Endothelial cell of umbilical vein (primary cell): ENCODE results near the gene ALDH5A1. TPM values are rescaled to one million over a fixed set of nuclear protein-coding genes. Genes with fewer than 3 reads are reported as not detected.

Experiments used
- BruUV-seq: library from RNA; stranded (reverse); fragments of 400-500 nt; replicated peaks from 2 replicates; lab custom pipeline; 2021; lab: Mats Ljungman, UMichigan
- CTCF ChIA-PET: fragments of 300-600, 350-600 bp; sonication (Branson Sonifier 250); formaldehyde crosslinking; loops from one replicate; lab custom pipeline; 2021; ENCODE audit warnings: antibody characterized with exemption, inconsistent platforms; lab: Charles Lee
- POLR2A ChIA-PET: fragments of 300-600, 350-600 bp; sonication (Branson Sonifier 250); formaldehyde crosslinking; loops from one replicate; lab custom pipeline; 2021; ENCODE audit warnings: antibody characterized with exemption, inconsistent platforms; lab: Charles Lee
- DNase-seq: peaks from one replicate; pipeline ENCODE4 v3.0.0-alpha.2; 2011; ENCODE audit warnings: low read depth, low spot score
- FAIRE-seq: peaks from 2 replicates; lab custom pipeline; 2011; peaks lifted over from hg19 to GRCh38; lab: Jason Lieb, UNC
- H2AFZ ChIP-seq: 2 replicates; pipeline ENCODE4 v1.6.0; 2012; ENCODE audit warnings: low read depth, low read length, control low read depth, inconsistent platforms
- H3K27ac ChIP-seq: 2 replicates; pipeline ENCODE4 v1.5.1; 2011; ENCODE audit warnings: low read depth, mild to moderate bottlenecking, control low read depth, low read length, moderate library complexity; ENCODE audit not compliant: insufficient read depth
- H3K27me3 ChIP-seq, 2 experiments: 2 replicates each; pipeline versions ENCODE4 v1.6.0 to v1.6.1; 2011; ENCODE audit warnings: low read length in 2 of 2, mixed read lengths in 1 of 2; ENCODE audit not compliant: control insufficient read depth in 2 of 2, insufficient read depth in 2 of 2
- H3K36me3 ChIP-seq, 2 experiments: 2 replicates in 1 of 2; 3 replicates in 1 of 2; pipeline ENCODE4 v1.5.1; 2011; ENCODE audit warnings: low read length in 2 of 2, mild to moderate bottlenecking in 1 of 2, moderate library complexity in 1 of 2; ENCODE audit not compliant: control insufficient read depth in 2 of 2, insufficient read depth in 2 of 2; ENCODE audit errors: extremely low read depth in 1 of 2
- H3K4me1 ChIP-seq: 3 replicates; pipeline ENCODE4 v1.5.1; 2011; ENCODE audit warnings: mild to moderate bottlenecking, low read length; ENCODE audit not compliant: control insufficient read depth, insufficient read depth; ENCODE audit errors: extremely low read depth
- H3K4me2 ChIP-seq: 2 replicates; pipeline ENCODE4 v1.6.1; 2011; ENCODE audit warnings: low read length, control low read depth, mixed read lengths; ENCODE audit not compliant: insufficient read depth
- H3K4me3 ChIP-seq, 3 experiments: fragments of 200-600 bp in 1 of 3; sonication (generic), shearing (Covaris generic) in 1 of 3; replicated peaks in 1 of 3; 2 replicates each; pipeline ENCODE4 v1.5.1; 2011 to 2016; ENCODE audit warnings: control low read depth in 3 of 3, low read length in 3 of 3, mild to moderate bottlenecking in 2 of 3, inconsistent platforms in 1 of 3, low read depth in 1 of 3, moderate library complexity in 1 of 3; ENCODE audit not compliant: insufficient read depth in 1 of 3
- H3K79me2 ChIP-seq: 2 replicates; pipeline ENCODE4 v1.6.0; 2012; ENCODE audit warnings: low read length, inconsistent platforms; ENCODE audit not compliant: control insufficient read depth, insufficient read depth
- H3K9ac ChIP-seq: replicated peaks from 2 replicates; pipeline ENCODE3; 2011; ENCODE audit warnings: low read length, control low read depth; ENCODE audit not compliant: insufficient read depth; ENCODE audit errors: extremely low read depth
- H3K9me1 ChIP-seq: replicated peaks from 3 replicates; pipeline ENCODE4 v1.6.0; 2011; ENCODE audit warnings: mild to moderate bottlenecking, low read length; ENCODE audit not compliant: control insufficient read depth, insufficient read depth; ENCODE audit errors: extremely low read depth
- H3K9me3 ChIP-seq: replicated peaks from 2 replicates; pipeline ENCODE4 v1.5.1; 2012; ENCODE audit warnings: low read length, inconsistent platforms; ENCODE audit not compliant: control insufficient read depth, insufficient read depth
- H4K20me1 ChIP-seq: replicated peaks from 2 replicates; pipeline ENCODE3; 2011; ENCODE audit warnings: mild to moderate bottlenecking, low read length; ENCODE audit not compliant: control insufficient read depth, insufficient read depth; ENCODE audit errors: extremely low read depth
- CTCF ChIP-seq, 2 donors: IDR thresholded peaks; 1 replicate in 1 of 2; 2 replicates in 1 of 2; pipeline ENCODE4 v1.5.1; 2011; ENCODE audit warnings: low read length in 2 of 2, mild to moderate bottlenecking in 2 of 2, moderate library complexity in 2 of 2, control low read depth in 1 of 2, inconsistent platforms in 1 of 2, low read depth in 1 of 2; ENCODE audit not compliant: insufficient read depth in 1 of 2; ENCODE audit errors: extremely low read depth in 1 of 2
- EZH2 ChIP-seq: IDR thresholded peaks from 2 replicates; pipeline ENCODE4 v1.6.1; 2012; ENCODE audit warnings: borderline replicate concordance, low read depth, mild to moderate bottlenecking, moderate library complexity, low read length, inconsistent platforms; ENCODE audit not compliant: severe bottlenecking
- FOS ChIP-seq: IDR thresholded peaks from 2 replicates; pipeline ENCODE4 v1.6.1; 2011; ENCODE audit warnings: mild to moderate bottlenecking, low read length, moderate library complexity, borderline replicate concordance; ENCODE audit not compliant: insufficient read depth
- GATA2 ChIP-seq: IDR thresholded peaks from 2 replicates; pipeline ENCODE4 v1.7.0; 2011; ENCODE audit warnings: low read depth, mild to moderate bottlenecking, moderate library complexity, mixed read lengths, low read length; ENCODE audit not compliant: insufficient read length, insufficient read depth
- JUN ChIP-seq: IDR thresholded peaks from 2 replicates; pipeline ENCODE4 v1.6.1; 2011; ENCODE audit warnings: borderline replicate concordance, low read depth; ENCODE audit not compliant: insufficient read length, insufficient read depth
- MYC ChIP-seq: IDR thresholded peaks from one replicate; pipeline ENCODE4 v1.6.1; 2011; ENCODE audit warnings: mild to moderate bottlenecking, low read depth, low read length
- POLR2A ChIP-seq: IDR thresholded peaks from 2 replicates; pipeline ENCODE4 v1.6.1; 2012; ENCODE audit warnings: low read depth, mild to moderate bottlenecking, control low read depth, low read length
- POLR2AphosphoS5 ChIP-seq: IDR thresholded peaks from 2 replicates; pipeline ENCODE4 v1.6.1; 2012; ENCODE audit warnings: low read depth, mild to moderate bottlenecking, control low read depth, low read length, moderate library complexity; ENCODE audit not compliant: insufficient read depth
- dilution Hi-C: fragments of 300-500 bp; cut with MboI; formaldehyde crosslinking; loops from one replicate; pipeline ENCODE4 v1.15.0; 2019; ENCODE audit warnings: low sequenced_read_pairs; ENCODE audit not compliant: extremely low pct_ligation_motif_present
- intact Hi-C: fragments of 100-400 bp; cut with micrococcal nuclease; formaldehyde crosslinking; loops from one replicate; pipeline ENCODE4 v1.10.0; 2022
- polyA plus RNA-seq, 4 experiments: library from polyadenylated mRNA; depleted of rRNA in 3 of 4; stranded (reverse) in 3 of 4; unstranded in 1 of 4; fragments of >200 nt; gene quantifications; 2 replicates each; pipeline versions ENCODE4 v1.2.1 to v1.2.3, GENCODE V29; 2011 to 2012; ENCODE audit warnings: missing spikeins in 1 of 4
- total RNA-seq: library from RNA; stranded (reverse); gene quantifications from 2 replicates; pipeline ENCODE4 v1.2.3, GENCODE V29; 2021
- TF ChIP-seq, protein P1 (sequence below): IDR thresholded peaks from 2 replicates; pipeline ENCODE4 v1.6.1; 2011; ENCODE audit not compliant: insufficient read depth, insufficient read length

Gene ALDH5A1
- total and polyA plus RNA-seq, 2 donors (not counting 3 experiments of a cell fraction or from before 2014, with no cell fraction given), result 0.51 to 1.1 TPM

GRCh38 chr6:24543683-24544082, 48.9 kb downstream of the ALDH5A1 start:
- no TSS peak for BruUV-seq
- no peaks in the 10 kb centered on the region for H3K4me1 ChIP-seq
- no peaks in the 10 kb centered on the region for H3K79me2 ChIP-seq
- no peak overlapping the region for H3K4me3 ChIP-seq
- H3K27ac ChIP-seq, result no peak overlapping the region
- no peaks in the 10 kb centered on the region for H4K20me1 ChIP-seq
- no peak for FAIRE-seq
- H3K27me3 ChIP-seq, result no peaks in the 10 kb centered on the region
- H3K9me3 ChIP-seq, result no peaks in the 10 kb centered on the region
- TF ChIP-seq FOS, result no peak
- no peak for TF ChIP-seq POLR2AphosphoS5
- no peak for TF ChIP-seq MYC
- TF ChIP-seq POLR2A, result no peak
- TF ChIP-seq, protein P1, sequence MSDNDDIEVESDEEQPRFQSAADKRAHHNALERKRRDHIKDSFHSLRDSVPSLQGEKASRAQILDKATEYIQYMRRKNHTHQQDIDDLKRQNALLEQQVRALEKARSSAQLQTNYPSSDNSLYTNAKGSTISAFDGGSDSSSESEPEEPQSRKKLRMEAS, result no peak
- no peak for TF ChIP-seq JUN
- TF ChIP-seq GATA2, result no peak
- TF ChIP-seq CTCF (IDR thresholded peaks at IDR 0.05; ENCODE audit: extremely low read depth in 1 of 2, insufficient read depth in 1 of 2, low read depth in 1 of 2, low read length in 2 of 2), result no peak
- no peak for TF ChIP-seq EZH2
- POLR2A ChIA-PET, result no interaction called here
- no peak overlapping the region for H3K9ac ChIP-seq
- no peaks in the 10 kb centered on the region for H3K36me3 ChIP-seq
- H2AFZ ChIP-seq, result no peak overlapping the region
- no peaks in the 10 kb centered on the region for H3K9me1 ChIP-seq
- H3K4me2 ChIP-seq, result no peak overlapping the region
- CTCF ChIA-PET, result interaction anchor here (1.3 kb wide), 1 partner anchor 113 kb away, joined by 3 read pairs; no protein-coding TSS in a partner anchor
- no peak for DNase-seq
- intact Hi-C loops (no loop called here), dilution Hi-C loops (no loop called here)
